GM18499 (cell line): ENCODE measurements around the gene BAIAP2.

ENCODE experiments used
- ATAC-seq: cut with Tn5 transposase; IDR thresholded peaks from one replicate; pipeline ENCODE4 v1.9.1; 2021; ENCODE audit warnings: moderate number of reproducible peaks; ENCODE audit not compliant: insufficient read depth, unreplicated experiment

BAIAP2 gene

DNA sequence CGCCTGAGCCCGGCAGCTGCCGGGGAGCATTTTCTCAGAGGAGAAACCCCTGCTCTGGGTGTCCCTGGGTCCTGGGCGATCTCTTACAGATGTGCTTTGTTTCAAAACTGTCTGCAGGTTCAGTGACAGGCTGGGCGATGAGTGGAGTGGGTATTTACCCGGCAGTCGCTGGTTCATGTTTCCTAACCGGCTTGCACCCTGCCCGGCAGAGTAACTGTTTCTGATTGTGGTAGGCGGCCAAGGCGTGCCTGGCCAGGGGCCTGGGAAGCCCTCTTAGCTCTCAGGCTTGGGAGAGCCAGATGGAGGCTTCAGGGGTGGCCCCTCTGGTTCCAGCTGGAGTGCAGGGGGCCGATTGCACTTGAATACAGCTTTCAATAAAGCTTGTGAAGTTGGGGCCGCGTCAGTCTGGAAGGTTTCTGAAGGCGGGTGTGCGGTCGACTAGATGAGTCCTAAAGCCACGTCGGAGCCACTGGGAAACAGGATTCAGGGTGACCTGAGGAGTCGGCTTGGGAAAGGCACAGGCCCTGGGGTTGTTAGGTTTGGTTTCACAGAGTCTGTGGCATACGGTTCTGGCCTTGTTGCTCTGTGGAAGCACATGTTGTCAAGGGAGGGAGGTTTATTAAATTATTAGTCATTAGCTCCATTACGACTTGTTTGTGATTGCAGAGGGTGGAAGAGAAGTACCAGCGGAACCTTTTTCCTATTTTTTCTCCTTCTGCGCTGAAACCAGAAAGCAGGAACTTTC lies 1.4 kb downstream of the BAIAP2 start:
- ATAC-seq: no peak

DNA sequence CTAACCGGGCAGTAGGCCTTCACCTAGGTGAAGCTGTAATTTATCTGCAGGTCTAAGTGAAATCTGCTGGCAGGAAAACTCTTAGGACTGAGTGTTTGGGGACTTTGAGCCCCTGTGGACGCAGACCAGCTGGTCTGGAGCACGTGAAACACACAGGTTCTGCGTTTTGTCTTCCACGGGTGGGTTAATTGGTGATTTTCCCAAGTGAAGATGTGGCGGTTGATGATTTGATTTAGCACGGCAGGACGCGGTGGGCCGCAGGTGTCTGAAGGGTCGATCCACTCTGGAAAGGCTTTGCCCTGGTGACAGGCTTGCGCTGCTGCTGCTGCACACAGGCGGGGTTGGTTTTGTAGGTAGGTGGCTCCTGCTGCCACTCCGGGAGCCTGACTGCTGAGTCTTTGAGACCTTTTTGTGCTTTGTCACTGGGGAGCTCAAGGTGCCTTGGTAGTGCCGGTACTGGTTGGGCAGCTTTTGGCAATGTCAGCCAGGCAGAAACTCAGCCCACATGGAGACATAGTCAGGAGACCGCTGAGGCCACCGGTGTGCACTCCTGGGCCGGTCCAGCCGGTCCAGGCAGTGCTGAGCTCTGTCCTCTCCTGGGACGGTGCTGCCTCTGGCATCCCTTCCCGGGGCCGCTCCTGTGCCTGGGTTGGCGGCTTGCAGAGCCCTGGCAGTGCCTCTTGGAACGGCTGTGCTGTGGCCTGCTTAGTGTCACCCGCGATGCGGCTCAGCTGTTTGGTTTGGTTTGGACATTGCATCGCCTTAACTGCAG lies 2.3 kb downstream of the BAIAP2 start:
- no peak for ATAC-seq

DNA sequence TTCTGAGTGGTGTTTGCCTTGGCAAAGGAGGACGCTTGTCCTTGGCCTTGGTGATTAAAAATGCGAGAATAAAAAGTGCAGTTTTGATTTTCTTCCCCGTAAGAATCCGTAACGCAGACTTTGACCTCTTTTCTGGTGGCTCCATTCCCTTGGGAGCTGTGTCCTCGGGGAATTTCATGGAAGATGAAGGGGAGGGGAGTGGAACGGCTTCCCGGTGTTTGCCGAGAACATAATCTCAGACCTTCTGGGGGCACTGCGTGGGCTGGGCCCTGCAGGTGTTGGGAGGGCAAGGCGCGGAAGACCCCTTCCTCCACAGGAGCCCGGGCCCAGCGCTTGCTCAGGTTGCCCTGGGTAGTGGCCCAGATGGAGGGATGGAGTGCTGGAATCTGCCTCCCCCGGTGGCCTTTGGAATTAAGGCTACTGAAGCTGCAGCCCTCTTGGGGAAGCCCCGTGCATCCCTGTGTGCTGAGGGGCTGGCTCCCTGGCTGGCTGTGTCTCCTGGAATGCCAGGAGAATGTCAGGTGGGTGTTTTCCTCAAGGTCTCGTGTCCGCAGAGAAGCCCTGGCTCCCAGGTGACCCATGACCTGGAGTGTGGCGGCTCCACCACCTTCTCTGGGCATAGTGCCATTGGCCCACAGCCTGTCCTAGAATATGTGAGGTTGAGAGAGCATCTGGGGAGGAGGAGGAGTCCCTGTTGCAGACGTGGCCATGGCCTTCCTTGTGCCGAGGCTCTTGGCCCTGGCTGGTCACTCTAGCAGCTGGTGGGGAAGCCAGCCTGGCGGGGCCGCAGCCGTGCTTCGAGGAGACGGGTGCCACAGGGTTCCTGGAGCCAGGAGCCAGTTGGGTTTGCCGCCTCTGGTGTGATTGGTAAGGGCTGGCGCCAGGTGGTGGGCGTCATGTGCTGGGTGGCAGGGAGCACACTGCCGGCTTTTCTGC lies 3.1 kb downstream of the BAIAP2 start:
- ATAC-seq: no peak

DNA sequence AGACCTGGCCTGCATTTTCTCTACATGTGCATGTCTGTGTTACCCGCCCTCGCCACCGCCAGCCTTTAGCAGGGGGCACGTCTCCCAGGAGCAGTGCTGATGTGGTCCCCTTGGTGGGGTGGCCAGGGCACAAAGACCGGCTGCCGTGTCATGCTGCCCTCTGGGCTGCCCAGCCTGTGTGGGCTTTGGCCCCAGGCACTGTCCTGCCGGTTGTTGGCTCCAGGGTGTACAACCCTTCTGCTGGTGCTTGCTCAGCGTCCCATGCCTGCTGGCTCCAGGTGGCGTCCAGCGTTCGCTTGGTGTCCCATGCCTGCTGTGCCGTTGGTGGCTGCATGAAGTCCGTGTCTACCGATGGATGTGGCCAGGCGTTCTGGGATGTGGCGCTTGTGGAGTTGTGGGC lies 4.1 kb downstream of the BAIAP2 start:
- ATAC-seq: no peak

DNA sequence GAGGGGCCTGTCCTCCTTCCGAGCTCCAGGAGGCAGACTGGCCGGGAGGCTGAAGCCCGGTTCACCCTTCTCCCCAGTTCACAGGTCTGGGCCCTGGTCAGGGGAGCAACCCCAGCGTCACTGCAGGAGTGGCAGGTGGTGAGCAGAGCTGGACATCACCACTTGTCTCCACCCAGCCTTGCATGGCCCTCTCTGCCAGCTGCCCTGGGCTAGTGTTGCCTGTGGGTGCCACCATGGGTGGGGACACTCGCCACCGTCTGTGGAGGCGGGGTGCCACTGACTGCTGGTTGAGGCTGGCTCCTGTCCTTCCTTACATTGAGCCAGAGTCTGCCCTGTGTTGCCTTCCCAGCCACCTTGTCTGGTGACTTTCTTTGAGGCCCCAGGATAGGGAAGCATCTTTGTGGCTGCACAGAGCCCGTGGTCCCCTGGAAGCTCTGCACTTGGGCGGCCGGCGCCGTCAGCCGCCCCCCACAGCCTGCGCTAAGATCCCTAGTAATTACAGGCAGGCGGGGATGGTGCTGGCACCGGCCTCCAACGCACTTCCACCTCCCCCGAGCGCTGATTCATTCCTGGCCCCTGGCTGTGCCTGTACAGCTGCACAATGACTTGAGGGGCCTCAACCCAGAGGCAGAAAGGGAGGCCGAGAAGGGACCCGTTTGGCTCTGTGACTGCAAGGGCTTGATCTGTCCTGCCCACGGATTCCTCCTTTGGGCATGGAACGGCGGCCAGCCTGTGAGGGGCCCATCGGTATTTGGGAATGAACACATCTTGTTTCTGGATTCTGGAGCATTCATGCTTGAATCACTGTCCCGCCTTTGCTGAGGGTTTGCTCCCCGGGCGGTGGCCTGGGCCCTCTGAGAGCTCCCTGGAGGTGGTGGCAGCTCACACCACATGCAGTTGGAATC lies 5.2 kb downstream of the BAIAP2 start:
- no peak for ATAC-seq

DNA sequence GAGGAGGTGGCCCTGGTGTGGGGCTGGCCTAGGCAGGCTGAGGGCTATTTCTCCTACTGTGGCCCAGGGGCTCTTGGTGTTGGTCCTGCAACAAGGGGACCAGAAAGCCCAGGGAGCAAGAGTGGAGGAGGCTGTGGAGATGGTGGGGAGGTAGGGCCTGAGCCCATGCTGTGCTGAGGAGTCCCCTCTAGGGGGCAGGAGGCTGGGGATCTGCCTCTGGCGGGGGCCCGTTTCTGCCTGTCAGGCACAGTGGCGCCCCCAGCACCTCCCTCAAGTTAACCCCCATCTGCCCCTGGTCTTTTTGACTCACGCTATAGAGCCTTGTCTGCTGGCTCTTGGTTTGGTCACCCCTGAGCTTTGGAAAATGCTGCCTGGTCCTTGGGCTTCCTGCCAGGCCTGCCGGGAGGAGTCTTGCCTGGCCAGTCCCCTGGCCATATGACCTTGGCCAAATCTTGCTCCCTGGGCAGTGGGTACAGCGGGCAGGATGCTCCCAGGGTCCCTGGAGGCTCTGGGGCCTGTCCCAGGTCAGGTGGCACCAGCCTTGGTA lies 5.9 kb downstream of the BAIAP2 start:
- ATAC-seq: no peak

DNA sequence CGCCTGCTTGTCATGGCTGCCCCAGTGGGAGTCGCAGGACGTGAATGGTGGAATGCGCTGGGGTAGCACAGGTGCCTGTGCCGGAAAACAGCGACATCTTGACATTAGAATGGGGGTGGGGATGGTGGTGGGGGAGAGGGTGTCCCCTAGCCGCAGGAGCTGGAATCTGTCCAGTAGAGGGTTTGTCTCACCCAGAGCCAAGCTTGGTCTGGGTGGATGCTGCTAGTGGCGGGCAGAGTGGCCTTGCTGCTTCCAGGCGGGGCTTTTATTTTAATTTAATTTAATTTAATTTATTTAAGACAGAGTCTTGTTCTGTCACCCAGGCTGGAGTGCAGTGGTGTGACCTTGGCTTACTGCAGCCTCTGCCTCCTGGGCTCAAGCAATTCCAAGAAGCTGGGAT lies 7.7 kb downstream of the BAIAP2 start:
- no peak for ATAC-seq

DNA sequence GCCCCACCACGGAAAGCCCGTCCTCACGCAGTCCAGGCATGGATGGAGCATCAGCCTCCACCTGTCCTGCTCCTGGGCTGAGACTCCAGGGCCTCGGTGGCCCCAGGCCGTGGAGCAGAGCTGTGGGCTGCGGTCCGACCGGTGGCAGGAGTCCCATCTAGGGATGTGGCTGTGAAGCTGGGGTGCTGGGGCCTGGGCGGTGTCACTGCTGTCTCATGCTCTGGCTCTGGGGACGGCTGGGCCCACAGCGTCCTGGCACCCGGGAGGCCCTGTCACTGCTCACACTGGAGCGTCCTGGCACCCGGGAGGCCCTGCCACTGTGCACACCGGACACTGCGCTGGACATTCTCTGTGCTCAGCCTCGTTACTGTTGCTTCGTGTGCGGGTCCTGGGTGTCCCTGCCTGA lies 8.4 kb downstream of the BAIAP2 start:
- ATAC-seq: no peak

DNA sequence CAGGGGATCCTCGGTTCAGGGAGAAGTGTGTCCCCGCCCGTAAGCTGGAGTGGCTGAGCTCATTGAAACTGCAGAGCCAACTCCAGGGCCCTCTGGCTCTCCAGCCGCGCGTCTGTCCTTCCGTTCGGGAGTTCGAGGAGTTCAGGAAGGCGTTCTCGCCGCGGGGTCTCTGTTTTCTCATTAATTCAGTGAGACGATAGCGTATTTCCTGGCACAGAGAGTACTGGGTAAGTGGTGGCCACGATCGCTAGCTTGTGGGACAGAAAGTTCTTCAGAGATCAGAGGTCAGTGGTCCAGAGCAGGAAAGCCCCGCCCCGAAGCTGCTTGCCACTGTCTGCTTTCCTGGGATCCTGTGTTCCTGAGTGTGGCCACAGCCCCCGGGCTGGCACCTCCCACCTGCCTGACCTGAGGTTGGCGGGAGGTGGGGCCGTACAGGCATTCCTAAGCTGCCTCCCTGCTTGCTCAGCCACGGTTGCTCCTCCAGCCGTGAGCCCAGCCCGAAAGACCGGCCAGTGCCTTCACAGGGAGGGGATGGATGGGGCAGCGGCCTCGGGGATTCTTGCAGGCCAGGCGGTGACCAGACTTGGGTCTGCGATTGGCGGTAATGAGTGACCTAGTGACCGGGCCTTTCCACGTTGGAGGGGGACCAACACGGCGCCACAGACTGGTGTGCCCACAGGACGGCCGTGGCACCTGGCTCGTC lies 8.9 kb downstream of the BAIAP2 start:
- ATAC-seq: no peak

DNA sequence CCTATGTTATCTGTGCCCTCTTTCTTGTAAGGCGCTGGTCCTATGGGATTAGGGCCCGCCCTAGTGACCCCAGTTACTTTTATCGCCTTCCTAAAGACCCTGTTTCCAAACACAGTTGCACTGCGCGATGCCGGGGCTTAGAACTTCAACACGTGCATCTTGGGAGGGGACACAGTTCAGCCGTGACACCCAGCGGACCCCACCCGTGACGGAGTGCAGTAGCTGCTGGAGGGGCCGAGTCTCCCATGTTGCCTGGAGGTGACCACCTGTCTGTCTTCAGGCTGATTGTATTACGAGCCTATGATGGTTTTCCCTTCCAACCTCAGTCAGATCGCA lies 9.4 kb downstream of the BAIAP2 start:
- no peak for ATAC-seq

DNA sequence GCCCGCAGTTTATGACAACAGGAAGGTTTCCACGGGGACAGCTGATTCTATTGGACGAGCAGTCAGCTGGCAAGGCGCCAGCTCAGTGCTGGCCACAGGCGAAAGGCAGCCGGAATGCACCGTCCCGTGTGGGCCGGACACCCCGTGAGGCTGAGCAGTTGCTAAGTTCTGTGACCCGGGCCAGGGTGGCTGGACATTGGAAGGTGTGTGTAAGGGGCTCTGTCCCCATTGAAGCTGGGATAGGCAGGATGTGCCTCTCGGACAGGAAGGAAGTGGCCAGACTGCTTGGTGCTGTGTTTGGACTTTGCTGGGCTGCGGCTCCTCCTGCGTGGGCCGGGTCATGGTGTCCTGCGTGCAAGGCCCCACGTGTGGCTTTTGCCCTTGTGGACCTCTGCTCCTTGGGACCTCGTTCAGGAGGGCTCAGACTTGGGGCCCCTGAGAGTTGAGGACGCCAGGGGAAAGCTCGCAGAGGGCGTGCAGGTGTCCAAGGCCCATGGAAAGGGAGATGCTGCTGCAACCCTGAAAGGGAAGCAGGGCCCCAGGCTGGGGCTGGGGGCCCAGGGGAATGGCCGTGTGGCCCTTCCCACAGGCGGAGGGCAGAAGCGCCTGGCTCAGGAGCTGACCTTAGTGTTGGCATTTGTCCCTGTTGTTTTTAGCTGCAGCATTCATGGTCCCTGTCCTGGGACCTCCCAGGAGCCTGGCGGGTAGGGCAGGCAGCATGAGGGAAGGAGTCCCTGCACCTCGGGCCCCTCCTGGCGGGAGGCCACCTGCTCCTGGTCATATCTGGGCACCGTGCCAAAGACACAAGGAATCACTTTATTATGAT lies 10.0 kb downstream of the BAIAP2 start:
- ATAC-seq: no peak

DNA sequence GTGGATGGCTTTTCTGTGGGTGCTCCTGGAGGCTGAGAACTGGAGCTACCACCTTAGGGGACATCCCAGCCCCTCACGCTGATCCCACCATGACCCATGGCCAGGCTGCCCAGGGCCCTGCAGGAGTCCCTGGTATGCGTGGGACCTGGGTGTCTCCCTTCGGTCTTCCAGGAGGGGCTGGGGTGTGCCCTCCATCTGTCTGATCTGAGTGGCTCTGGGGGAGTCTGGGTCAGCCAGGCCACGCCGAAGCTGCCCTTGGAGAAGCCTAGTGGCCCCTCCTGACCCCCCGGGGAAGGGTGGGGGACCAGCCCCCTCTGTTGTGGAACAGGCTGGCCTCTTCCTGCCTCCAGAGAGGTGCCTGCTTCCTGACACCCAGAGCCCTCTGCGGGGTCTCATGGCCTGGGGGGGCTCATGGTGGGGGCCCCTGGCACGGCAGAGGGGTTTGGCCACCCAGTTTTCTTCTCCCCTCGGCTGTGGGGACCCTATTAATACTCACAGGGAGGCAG lies 10.7 kb downstream of the BAIAP2 start:
- no peak for ATAC-seq

DNA sequence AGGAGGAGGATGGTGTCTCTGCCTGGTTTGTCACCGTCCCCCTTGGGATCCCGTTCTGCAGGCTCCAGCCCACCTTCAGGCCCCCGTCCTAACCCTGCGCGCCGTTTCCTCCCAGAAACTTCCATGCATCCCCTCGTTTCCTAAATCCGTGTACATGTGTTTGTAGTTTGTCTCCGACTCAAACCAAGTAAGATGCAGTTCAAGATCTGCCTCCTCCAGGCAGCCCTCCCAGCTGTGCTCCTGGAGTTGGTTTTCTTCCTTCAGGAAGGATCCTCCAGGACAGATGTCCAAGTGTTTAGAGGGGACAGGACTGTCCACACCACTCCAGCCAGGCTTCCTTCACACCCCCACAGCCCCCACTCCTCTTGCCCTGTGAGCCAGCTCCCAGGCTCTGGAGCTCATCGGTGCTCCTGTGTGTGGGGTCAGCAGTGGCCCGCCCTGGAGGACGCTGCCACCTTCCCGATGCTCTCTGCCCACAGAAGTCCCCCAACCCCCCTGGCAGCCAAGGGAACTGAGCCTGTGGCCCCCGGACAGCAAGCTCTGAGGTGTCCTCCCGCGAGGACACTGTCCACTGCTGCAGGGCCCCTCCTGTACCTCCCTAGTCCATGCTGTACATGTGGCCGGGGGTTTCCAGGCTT lies 11.3 kb downstream of the BAIAP2 start:
- ATAC-seq: no peak

DNA sequence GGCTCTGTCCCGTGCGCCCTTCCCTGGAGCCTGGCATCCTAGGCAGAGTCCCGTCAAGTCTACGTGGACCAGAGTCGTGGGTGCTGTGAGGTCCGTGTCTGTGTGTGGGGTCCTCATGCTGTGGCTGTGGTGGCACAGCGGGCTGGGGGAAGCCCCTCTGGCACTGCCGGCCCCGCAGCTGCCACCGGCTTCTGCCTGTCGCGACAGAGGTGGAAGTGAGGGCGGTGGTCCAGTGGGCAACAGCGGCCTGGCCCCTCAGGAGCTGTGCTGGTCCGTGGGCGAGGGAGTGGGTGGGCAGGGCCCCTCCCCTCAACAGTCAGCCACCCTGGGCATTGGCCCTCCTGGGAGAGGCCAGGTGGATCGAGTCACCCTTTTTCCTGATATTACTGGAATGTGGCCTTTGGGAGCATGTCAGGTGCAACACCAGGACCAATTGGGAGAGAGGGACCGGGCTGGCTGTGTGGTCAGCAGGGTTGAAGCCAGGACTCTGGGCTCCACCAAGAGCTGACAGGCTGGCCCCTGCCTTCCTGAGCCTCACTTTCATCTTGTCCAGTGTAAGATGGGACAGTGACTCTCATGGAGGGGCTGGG lies 11.9 kb downstream of the BAIAP2 start:
- no peak for ATAC-seq

DNA sequence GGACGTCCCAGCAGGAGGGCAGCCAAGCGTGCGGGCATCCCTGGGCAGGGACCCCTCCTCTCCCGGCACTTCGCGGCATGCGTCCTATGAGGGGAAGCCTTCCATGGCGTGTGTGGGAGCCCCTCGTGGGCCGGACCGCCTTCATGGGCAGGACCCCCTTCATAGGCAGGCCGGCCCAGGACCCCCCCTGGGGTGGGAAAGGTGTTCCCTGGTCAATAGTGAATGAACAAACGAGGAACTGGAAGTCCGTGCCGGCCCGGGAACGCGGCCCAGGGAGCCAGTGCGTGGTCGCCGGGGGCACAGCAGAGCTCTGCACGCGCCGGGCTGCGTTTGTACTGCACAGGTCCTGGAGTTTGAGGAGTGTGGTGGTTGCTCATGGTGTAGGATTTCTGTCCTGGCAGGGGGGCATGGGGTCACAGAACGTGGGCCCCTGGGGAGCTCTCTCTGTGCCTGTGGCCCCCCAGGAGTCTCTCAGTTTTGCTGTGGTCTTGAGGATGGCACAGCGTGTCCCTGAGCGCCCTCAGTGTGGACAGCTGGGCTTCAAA lies 13.9 kb downstream of the BAIAP2 start:
- ATAC-seq: no peak

DNA sequence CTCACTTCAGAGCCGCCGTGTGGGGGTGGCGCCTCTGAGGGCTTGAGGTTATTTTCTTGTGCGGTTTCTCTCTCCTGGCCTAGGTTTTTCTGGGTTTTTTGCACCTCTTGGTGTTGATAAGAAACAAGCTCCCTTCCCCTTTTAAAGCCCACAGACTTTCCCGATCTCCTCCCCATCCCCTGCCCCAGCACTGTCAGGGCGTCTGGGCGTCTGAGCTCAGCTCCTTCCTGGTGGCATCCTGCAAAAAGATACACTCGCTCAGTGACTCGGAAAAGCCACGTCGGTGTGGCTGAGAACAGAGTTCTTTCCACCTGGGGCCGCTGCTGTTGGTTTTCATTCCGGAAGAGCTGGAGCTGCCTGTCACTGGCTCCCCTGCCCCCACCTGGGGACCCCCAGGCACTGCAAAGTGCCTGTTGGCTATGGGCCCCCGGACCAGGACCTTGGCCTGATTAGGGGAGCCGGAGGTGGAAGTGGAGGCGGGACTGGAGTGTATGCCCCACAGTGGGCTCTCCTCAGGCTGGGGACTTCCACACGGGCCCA lies 14.5 kb downstream of the BAIAP2 start:
- no peak for ATAC-seq
